Activated B cell treated with CpG ODN at 0.5 μM for 24 hours (primary cell): ENCODE results near the gene GATA3. TPM values are rescaled to one million over a fixed set of nuclear protein-coding genes. Genes with fewer than 3 reads are reported as not detected.

Experiments
- ATAC-seq: fragments of 200-7000 bp; cut with Tn5 transposase; one replicate; pipeline ENCODE4 v1.10.0; 2021; ENCODE audit warnings: low read depth, mild to moderate bottlenecking, moderate library complexity
- CTCF ChIA-PET: fragments of 350-600 bp; sonication (Branson Sonifier 250); formaldehyde crosslinking; loops from one replicate; lab custom pipeline; 2021; ENCODE audit warnings: antibody characterized with exemption; lab: Charles Lee
- POLR2A ChIA-PET: fragments of 350-600 bp; sonication (Branson Sonifier 250); formaldehyde crosslinking; loops from one replicate; lab custom pipeline; 2021; ENCODE audit warnings: antibody characterized with exemption; lab: Charles Lee
- DNase-seq: peaks from one replicate; pipeline ENCODE4 v3.0.0; 2022
- H3K27ac Mint-ChIP-seq: one replicate; pipeline ENCODE4 v1.8.0; 2020; ENCODE audit warnings: mixed read lengths
- H3K27me3 Mint-ChIP-seq: one replicate; pipeline ENCODE4 v1.8.0; 2021; ENCODE audit warnings: mixed read lengths
- H3K36me3 Mint-ChIP-seq: one replicate; pipeline ENCODE4 v1.8.0; 2021; ENCODE audit warnings: low read depth, mixed read lengths
- H3K4me1 Mint-ChIP-seq: one replicate; pipeline ENCODE4 v1.8.0; 2021; ENCODE audit warnings: mixed read lengths
- H3K4me3 Mint-ChIP-seq: one replicate; pipeline ENCODE4 v1.8.0; 2020; ENCODE audit warnings: mild to moderate bottlenecking, mixed read lengths
- H3K9me3 Mint-ChIP-seq: one replicate; pipeline ENCODE4 v1.8.0; 2020; ENCODE audit warnings: mixed read lengths
- intact Hi-C: fragments of 100-400 bp; cut with micrococcal nuclease; formaldehyde crosslinking; loops from one replicate; pipeline ENCODE4 v1.15.1; 2024
- total RNA-seq: library from RNA; stranded (reverse); gene quantifications from 2 replicates; pipeline ENCODE4 v1.2.3, GENCODE V29; 2022
- TF ChIP-seq, protein P1 (sequence below): fragments of 200-600 bp; IDR thresholded peaks from one replicate; pipeline ENCODE4 v1.8.0; 2022; ENCODE audit warnings: antibody characterized with exemption, mild to moderate bottlenecking

The GATA3 gene
- total RNA-seq, 1 donor from 2014 or later: 0.53 TPM

DNA sequence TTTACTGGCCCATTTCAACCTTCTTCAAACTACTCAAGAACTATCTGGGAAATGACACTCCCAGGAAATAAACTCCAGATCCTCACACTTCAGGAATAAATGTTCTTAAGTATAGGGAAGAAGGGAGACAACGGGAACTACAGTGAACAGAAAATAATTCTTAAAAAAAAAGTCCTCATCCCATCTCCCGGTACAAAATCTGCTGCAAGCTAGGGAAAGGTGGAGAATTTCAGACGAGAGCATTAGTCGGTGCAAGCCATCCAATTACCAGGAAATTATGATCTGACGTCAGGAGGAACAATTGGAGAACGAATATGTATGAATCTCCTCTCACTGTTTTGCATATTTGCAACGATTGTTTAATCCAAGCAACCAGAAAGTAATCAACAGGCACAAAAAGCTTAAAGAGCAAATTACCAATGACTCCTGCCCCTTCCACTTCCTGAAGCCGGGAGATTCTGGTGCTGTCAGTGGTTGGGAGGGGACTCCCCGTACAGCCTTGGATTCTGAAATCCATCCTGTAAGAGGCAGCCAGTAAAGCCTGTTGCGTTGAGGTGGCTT is 15.1 kb upstream of the GATA3 start:
- POLR2A ChIA-PET: no interaction called here
- no peak overlapping the region for H3K27ac Mint-ChIP-seq
- CTCF ChIA-PET: no interaction called here
- peaks cover 75% of the 10 kb centered on the region for H3K27me3 Mint-ChIP-seq
- intact Hi-C loops: loop anchor here (2.0 kb wide), 1 partner anchor 13 kb away; no protein-coding TSS in a partner anchor
- no peak for ATAC-seq
- peaks cover 33% of the 10 kb centered on the region for H3K4me1 Mint-ChIP-seq
- H3K36me3 Mint-ChIP-seq: no peaks in the 10 kb centered on the region
- H3K4me3 Mint-ChIP-seq: no peak overlapping the region
- no peak for DNase-seq
- H3K9me3 Mint-ChIP-seq: peaks cover 10% of the 10 kb centered on the region
- TF ChIP-seq, protein P1, sequence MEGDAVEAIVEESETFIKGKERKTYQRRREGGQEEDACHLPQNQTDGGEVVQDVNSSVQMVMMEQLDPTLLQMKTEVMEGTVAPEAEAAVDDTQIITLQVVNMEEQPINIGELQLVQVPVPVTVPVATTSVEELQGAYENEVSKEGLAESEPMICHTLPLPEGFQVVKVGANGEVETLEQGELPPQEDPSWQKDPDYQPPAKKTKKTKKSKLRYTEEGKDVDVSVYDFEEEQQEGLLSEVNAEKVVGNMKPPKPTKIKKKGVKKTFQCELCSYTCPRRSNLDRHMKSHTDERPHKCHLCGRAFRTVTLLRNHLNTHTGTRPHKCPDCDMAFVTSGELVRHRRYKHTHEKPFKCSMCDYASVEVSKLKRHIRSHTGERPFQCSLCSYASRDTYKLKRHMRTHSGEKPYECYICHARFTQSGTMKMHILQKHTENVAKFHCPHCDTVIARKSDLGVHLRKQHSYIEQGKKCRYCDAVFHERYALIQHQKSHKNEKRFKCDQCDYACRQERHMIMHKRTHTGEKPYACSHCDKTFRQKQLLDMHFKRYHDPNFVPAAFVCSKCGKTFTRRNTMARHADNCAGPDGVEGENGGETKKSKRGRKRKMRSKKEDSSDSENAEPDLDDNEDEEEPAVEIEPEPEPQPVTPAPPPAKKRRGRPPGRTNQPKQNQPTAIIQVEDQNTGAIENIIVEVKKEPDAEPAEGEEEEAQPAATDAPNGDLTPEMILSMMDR: no peak

DNA sequence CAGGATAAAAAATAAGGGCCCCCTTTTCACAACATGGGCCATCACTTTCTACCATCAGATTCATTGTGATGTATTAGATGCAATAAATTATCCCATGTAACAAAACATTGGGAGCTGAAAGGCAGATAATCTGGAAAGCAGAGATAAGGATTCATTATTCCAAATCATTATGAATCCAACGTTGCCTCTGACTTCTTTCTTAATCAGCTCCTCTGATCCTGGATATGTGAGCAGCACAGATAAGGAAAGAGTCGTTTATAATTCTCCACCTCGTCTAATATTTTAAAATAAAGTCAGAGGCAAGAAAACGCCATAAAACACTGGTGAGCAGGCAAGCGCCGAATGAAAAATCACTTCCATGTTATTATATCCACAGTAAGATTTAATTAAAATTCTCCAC is 13.8 kb upstream of the GATA3 start:
- ChIA-PET POLR2A (interaction anchor here (0.6 kb wide), 2 partner anchors 10 to 24 kb away, joined by 4 read pairs; no protein-coding TSS in a partner anchor), CTCF (interaction anchor here (0.7 kb wide), 1 partner anchor 17 kb away, joined by 4 read pairs; no protein-coding TSS in a partner anchor)
- TF ChIP-seq, protein P1: no peak
- no peak for ATAC-seq
- Mint-ChIP-seq H3K4me1 (peaks cover 38% of the 10 kb centered on the region), H3K36me3 (no peaks in the 10 kb centered on the region), H3K27me3 (peaks cover 78% of the 10 kb centered on the region), H3K9me3 (peaks cover 10% of the 10 kb centered on the region), H3K27ac (no peak overlapping the region), H3K4me3 (no peak overlapping the region)
- intact Hi-C loops: loop anchor here (10.0 kb wide), 1 partner anchor 516 kb away; no protein-coding TSS in a partner anchor
- DNase-seq: no peak

DNA sequence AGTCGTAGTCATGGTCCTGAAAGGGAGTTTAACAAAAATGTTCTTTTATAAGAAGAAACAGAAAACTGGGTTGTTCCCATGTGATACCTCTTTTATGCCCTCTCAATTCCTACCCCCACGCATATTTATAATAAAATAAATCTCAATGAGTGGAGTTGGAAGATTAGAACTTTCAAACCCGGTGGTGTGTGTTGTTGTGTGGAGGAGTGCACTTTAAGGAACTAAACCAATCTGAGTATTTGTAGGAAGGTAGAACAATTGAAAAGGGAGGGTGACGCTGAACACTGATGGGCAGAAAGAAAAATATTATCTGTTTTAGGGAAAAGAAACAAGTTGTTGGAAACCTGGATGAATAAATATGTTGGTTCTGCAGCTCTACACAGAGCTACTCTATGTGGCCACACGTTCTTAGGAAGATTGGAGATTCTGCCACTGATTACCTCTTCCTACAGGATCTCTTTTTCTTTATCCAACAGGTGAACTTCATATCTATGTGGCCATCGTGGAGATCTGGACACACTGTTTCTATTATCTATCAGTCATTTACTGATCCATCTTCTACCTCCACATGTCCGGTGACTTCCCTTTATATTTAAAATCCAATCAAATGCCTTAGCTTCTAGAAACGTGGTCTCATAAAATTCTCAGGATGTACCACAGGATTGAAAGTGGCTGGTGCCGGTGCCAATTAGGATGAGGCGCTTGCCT is 13.1 kb upstream of the GATA3 start:
- Mint-ChIP-seq H3K4me3 (no peak overlapping the region), H3K27me3 (peaks cover 86% of the 10 kb centered on the region), H3K9me3 (peaks cover 10% of the 10 kb centered on the region), H3K4me1 (peaks cover 43% of the 10 kb centered on the region), H3K36me3 (no peaks in the 10 kb centered on the region), H3K27ac (no peak overlapping the region)
- DNase-seq (no peak), ATAC-seq (no peak)
- TF ChIP-seq, protein P1: no peak
- intact Hi-C loops: loop anchor here (10.0 kb wide), 1 partner anchor 517 kb away; no protein-coding TSS in a partner anchor
- POLR2A ChIA-PET: no interaction called here
- CTCF ChIA-PET: no interaction called here

DNA sequence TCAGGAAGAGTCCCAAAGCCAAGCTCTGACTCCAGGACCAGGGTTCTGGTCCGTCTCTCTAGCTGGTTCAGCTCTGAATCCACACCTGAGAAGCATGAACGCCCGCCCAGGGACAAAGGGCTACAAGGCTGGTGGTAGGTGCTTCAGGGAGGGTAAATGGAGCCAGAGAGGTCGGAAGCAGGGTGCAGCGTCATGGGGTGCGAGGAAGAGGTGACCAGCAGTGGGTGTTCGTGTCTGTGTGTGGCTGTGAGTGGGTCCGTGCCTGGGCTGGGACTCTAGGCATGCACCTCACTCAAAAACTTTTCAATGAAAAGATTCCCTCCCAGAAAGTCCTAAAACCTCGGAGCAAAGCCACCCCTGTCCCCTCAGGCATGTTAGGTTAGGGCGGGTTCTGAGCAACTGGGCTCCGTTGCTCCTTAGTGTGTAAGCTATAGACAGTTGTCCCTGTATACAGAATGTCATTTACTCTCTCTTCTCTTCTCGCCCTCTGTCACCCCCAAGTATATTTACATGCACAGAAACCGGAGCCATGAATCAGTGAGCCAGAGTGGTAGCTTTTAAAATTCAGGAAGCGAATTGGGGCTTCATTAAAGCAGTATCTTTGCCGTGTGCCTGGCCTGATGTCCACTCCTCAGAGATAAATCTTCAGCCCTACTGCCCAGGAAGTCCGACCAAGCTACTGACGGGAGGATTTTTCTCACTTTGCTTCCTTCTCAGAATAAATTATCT is 12.3 kb upstream of the GATA3 start:
- CTCF ChIA-PET: no interaction called here
- Mint-ChIP-seq H3K27me3 (peaks cover 91% of the 10 kb centered on the region), H3K9me3 (peaks cover 10% of the 10 kb centered on the region), H3K36me3 (no peaks in the 10 kb centered on the region), H3K4me3 (peak overlapping the region; percentile 26), H3K27ac (no peak overlapping the region), H3K4me1 (peaks cover 43% of the 10 kb centered on the region)
- intact Hi-C loops: loop anchor here (10.0 kb wide), 1 partner anchor 517 kb away; no protein-coding TSS in a partner anchor
- DNase-seq (no peak), ATAC-seq (no peak)
- POLR2A ChIA-PET: no interaction called here
- TF ChIP-seq, protein P1: no peak
